ENCODE results near the gene WFDC6. TPM values are rescaled to one million over a fixed set of nuclear protein-coding genes. Genes with fewer than 3 reads are reported as not detected.

Gene WFDC6
- total RNA-seq, 1 donor from 2014 or later = not detected

- no peaks in the 10 kb centered on the region for H3K9me3 Mint-ChIP-seq
- H3K4me1 Mint-ChIP-seq = no peaks in the 10 kb centered on the region
- H3K27me3 Mint-ChIP-seq (ENCODE audit: low read depth) = peaks cover 57% of the 10 kb centered on the region
- TF ChIP-seq CTCF (IDR thresholded peaks at IDR 0.05; ENCODE audit: unreplicated experiment) = no peak
- H3K4me3 Mint-ChIP-seq = no peak overlapping the region
- H3K27ac Mint-ChIP-seq = no peak overlapping the region
- DNase-seq (ENCODE audit: low spot score in 2 of 2, unreplicated experiment in 2 of 2) = no peak
- H3K36me3 Mint-ChIP-seq = no peaks in the 10 kb centered on the region
Observed at GRCh38 chr20:45545351-45545750, 6.1 kb upstream of the WFDC6 start.

- Mint-ChIP-seq H3K27me3 (ENCODE audit: low read depth) (peaks cover 49% of the 10 kb centered on the region), H3K9me3 (no peaks in the 10 kb centered on the region), H3K4me3 (no peak overlapping the region), H3K27ac (no peak overlapping the region), H3K4me1 (no peaks in the 10 kb centered on the region), H3K36me3 (no peaks in the 10 kb centered on the region)
- no peak for TF ChIP-seq CTCF (IDR thresholded peaks at IDR 0.05; ENCODE audit: unreplicated experiment)
- DNase-seq (ENCODE audit: low spot score in 2 of 2, unreplicated experiment in 2 of 2) = no peak
Observed at GRCh38 chr20:45538209-45538799, 978 bp downstream of the WFDC6 start.

GRCh38 chr20:45527294-45527693 is 12.0 kb downstream of the WFDC6 start:
- Mint-ChIP-seq H3K9me3 (peaks cover 5% of the 10 kb centered on the region), H3K4me3 (no peak overlapping the region), H3K27me3 (ENCODE audit: low read depth) (peaks cover 68% of the 10 kb centered on the region), H3K27ac (no peak overlapping the region), H3K36me3 (no peaks in the 10 kb centered on the region), H3K4me1 (no peaks in the 10 kb centered on the region)
- no peak for DNase-seq (ENCODE audit: low spot score in 2 of 2, unreplicated experiment in 2 of 2)
- no peak for TF ChIP-seq CTCF (IDR thresholded peaks at IDR 0.05; ENCODE audit: unreplicated experiment)

GRCh38 chr20:45523821-45524220 is 15.5 kb downstream of the WFDC6 start:
- DNase-seq (ENCODE audit: low spot score in 2 of 2, unreplicated experiment in 2 of 2) = no peak
- Mint-ChIP-seq H3K9me3 (no peaks in the 10 kb centered on the region), H3K4me1 (no peaks in the 10 kb centered on the region), H3K36me3 (no peaks in the 10 kb centered on the region), H3K27ac (no peak overlapping the region), H3K4me3 (no peak overlapping the region), H3K27me3 (ENCODE audit: low read depth) (peaks cover 56% of the 10 kb centered on the region)
- no peak for TF ChIP-seq CTCF (IDR thresholded peaks at IDR 0.05; ENCODE audit: unreplicated experiment)

GRCh38 chr20:45518282-45518681 is 21.0 kb downstream of the WFDC6 start:
- H3K27me3 Mint-ChIP-seq (ENCODE audit: low read depth) = peaks cover 23% of the 10 kb centered on the region
- TF ChIP-seq CTCF (IDR thresholded peaks at IDR 0.05; ENCODE audit: unreplicated experiment) = no peak
- H3K9me3 Mint-ChIP-seq = no peaks in the 10 kb centered on the region
- no peak for DNase-seq (ENCODE audit: low spot score in 2 of 2, unreplicated experiment in 2 of 2)
- H3K4me3 Mint-ChIP-seq = no peak overlapping the region
- no peak overlapping the region for H3K27ac Mint-ChIP-seq
- H3K4me1 Mint-ChIP-seq = no peaks in the 10 kb centered on the region
- H3K36me3 Mint-ChIP-seq = no peaks in the 10 kb centered on the region
